Mesendoderm (in vitro differentiated cells): ENCODE results near the gene ZNF157. TPM values are rescaled to one million over a fixed set of nuclear protein-coding genes. Genes with fewer than 3 reads are reported as not detected.
A peak's percentile ranks its signal among the peaks of the same experiment; 100 is the strongest.
"Not testable (repeated sequence)": the region's sequence is repeated elsewhere in the genome, so short reads cannot be mapped to it uniquely, and the experiment has no call there.

Source experiments
- DNase-seq: peaks from one replicate; pipeline ENCODE4 v3.0.0; 2013
- H2AK5ac ChIP-seq: 2 replicates; pipeline ENCODE4 v1.6.1; 2013; ENCODE audit warnings: low read length, inconsistent platforms
- H2BK120ac ChIP-seq: 2 replicates; pipeline ENCODE4 v1.6.1; 2013; ENCODE audit warnings: low read depth, mild to moderate bottlenecking, low read length, moderate library complexity, mixed read lengths
- H2BK15ac ChIP-seq: replicated peaks from 2 replicates; pipeline ENCODE4 v1.6.1; 2013; ENCODE audit warnings: low read depth, mild to moderate bottlenecking, moderate library complexity
- H2BK5ac ChIP-seq: 2 replicates; pipeline ENCODE4 v1.6.1; 2013; ENCODE audit warnings: low read length, inconsistent platforms
- H3K18ac ChIP-seq: 2 replicates; pipeline ENCODE4 v1.6.1; 2013; ENCODE audit warnings: mild to moderate bottlenecking, low read length, mixed read lengths
- H3K23ac ChIP-seq: one replicate; pipeline ENCODE4 v1.6.1; 2013; ENCODE audit warnings: low read length
- H3K27ac ChIP-seq: 2 replicates; pipeline ENCODE4 v1.5.1; 2013; ENCODE audit warnings: low read depth, mild to moderate bottlenecking, inconsistent platforms, low read length, moderate library complexity
- H3K27me3 ChIP-seq: 2 replicates; pipeline ENCODE4 v1.6.1; 2013; ENCODE audit warnings: low read length, control low read depth, mild to moderate bottlenecking, inconsistent platforms; ENCODE audit not compliant: insufficient read depth, poor library complexity
- H3K36me3 ChIP-seq: 2 replicates; pipeline ENCODE4 v1.6.1; 2013; ENCODE audit warnings: low read length, inconsistent platforms; ENCODE audit not compliant: control insufficient read depth, insufficient read depth
- H3K4ac ChIP-seq: one replicate; pipeline ENCODE4 v1.6.1; 2013; ENCODE audit warnings: low read depth, mild to moderate bottlenecking, low read length, moderate library complexity
- H3K4me1 ChIP-seq: 2 replicates; pipeline ENCODE4 v1.6.1; 2013; ENCODE audit warnings: low read depth, low read length, inconsistent platforms; ENCODE audit not compliant: control insufficient read depth
- H3K4me2 ChIP-seq: 2 replicates; pipeline ENCODE4 v1.6.1; 2013; ENCODE audit warnings: low read length
- H3K4me3 ChIP-seq: 2 replicates; pipeline ENCODE4 v1.5.1; 2013; ENCODE audit warnings: mild to moderate bottlenecking, low read length
- H3K56ac ChIP-seq: one replicate; pipeline ENCODE4 v1.6.1; 2013; ENCODE audit warnings: low read length
- H3K79me1 ChIP-seq: 2 replicates; pipeline ENCODE4 v1.6.1; 2013; ENCODE audit warnings: low read length, inconsistent platforms
- H3K79me2 ChIP-seq: 2 replicates; pipeline ENCODE4 v1.6.1; 2013; ENCODE audit warnings: mild to moderate bottlenecking, low read length; ENCODE audit not compliant: control insufficient read depth, insufficient read depth
- H3K9ac ChIP-seq: 2 replicates; pipeline ENCODE4 v1.6.1; 2013; ENCODE audit warnings: low read length, inconsistent platforms
- H4K5ac ChIP-seq: one replicate; pipeline ENCODE4 v1.6.1; 2013; ENCODE audit warnings: low read length
- H4K8ac ChIP-seq: one replicate; pipeline ENCODE4 v1.6.1; 2013; ENCODE audit warnings: low read depth, mild to moderate bottlenecking, control low read depth, low read length, moderate library complexity
- WGBS: extraction: QIAGEN DNeasy Blood & Tissue Kit; methylation state at CpG from one replicate; pipeline ENCODE4 v1.1.7; 2013; ENCODE audit warnings: low lambda C conversion rate, missing lambda C conversion rate; ENCODE audit not compliant: insufficient coverage; ENCODE audit errors: extremely low coverage; 5-methylcytosine and 5-hydroxymethylcytosine counted together
- polyA plus RNA-seq, 2 experiments: library from polyadenylated mRNA; stranded (reverse); fragments of 200-250 nt; gene quantifications; one replicate each; pipeline ENCODE4 v1.2.3, GENCODE V29; 2013

ZNF157 gene
- polyA plus RNA-seq (2013, experiment 1 of 2) = 0.25 TPM
- 0.24 TPM for polyA plus RNA-seq (2013, experiment 2 of 2)

GRCh38 chrX:47370278-47370677 lies at the start of gene ZNF157:
ZNF157 (plus strand) TSS chrX:47370578; CDS start chrX:47370669, 91 bp downstream.
- no peak within 1 kb of the TSS for H3K4me3 ChIP-seq
- H3K27ac ChIP-seq = no peak within 1 kb of the TSS
- no peaks in the 10 kb centered on the region for H3K79me1 ChIP-seq
- no peak within 1 kb of the TSS for H3K23ac ChIP-seq
- H3K18ac ChIP-seq = no peak within 1 kb of the TSS
- no peak within 1 kb of the TSS for H2BK15ac ChIP-seq
- no peak within 1 kb of the TSS for H4K5ac ChIP-seq
- no peak within 1 kb of the TSS for H2BK120ac ChIP-seq
- H3K9ac ChIP-seq = no peak within 1 kb of the TSS
- no peak within 1 kb of the TSS for H2BK5ac ChIP-seq
- H3K27me3 ChIP-seq = no peaks in the 10 kb centered on the region
- no peak within 1 kb of the TSS for H4K8ac ChIP-seq
- H2AK5ac ChIP-seq = no peak within 1 kb of the TSS
- DNase-seq = no peak
- no peaks in the 10 kb centered on the region for H3K79me2 ChIP-seq
- no peak within 1 kb of the TSS for H3K4me2 ChIP-seq
- no peak within 1 kb of the TSS for H3K4ac ChIP-seq
- no peaks in the 10 kb centered on the region for H3K36me3 ChIP-seq
- no CpG with 5 or more reads among the region's 3 CpGs for WGBS
- no peak within 1 kb of the TSS for H3K56ac ChIP-seq
- no peaks in the 10 kb centered on the region for H3K4me1 ChIP-seq

DNA sequence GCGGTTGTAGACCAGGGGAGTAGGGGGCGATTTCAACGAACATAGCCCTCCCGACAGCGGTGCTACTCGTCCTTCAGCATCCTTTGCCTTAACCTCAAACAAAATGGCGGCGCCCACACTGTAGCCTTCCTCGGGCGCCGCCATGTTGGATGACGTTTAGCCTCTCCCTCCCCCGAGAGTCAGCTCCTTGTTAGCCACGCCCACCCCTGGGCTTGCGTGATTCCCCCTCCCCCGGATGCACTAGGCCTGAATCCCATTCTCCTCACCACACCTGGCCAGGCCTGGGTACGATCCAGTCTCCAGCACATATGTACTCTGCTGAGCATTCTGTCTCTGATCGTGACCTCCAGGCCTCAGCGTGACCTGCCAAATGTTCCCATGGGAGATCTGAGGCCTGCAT lies 49.0 kb upstream of the ZNF157 start:
- Histone ChIP-seq H3K4me1 (no peaks in the 10 kb centered on the region), H3K36me3 (no peaks in the 10 kb centered on the region), H3K18ac (no peak overlapping the region), H3K4me3 (no peak overlapping the region), H3K27me3 (no peaks in the 10 kb centered on the region), H3K9ac (peak overlapping the region; percentile 13), H2AK5ac (no peak overlapping the region), H3K4ac (no peak overlapping the region), H2BK15ac (no peak overlapping the region), H4K5ac (no peak overlapping the region), H3K23ac (no peak overlapping the region), H4K8ac (no peak overlapping the region), H3K56ac (no peak overlapping the region), H3K4me2 (peak overlapping the region; percentile 36), H2BK5ac (no peak overlapping the region), H3K27ac (peak overlapping the region; percentile 53), H3K79me1 (no peaks in the 10 kb centered on the region), H3K79me2 (no peaks in the 10 kb centered on the region), H2BK120ac (no peak overlapping the region)
- DNase-seq = peak; percentile 96
- WGBS = no CpG with 5 or more reads among the region's 19 CpGs

GRCh38 chrX:47321823-47322371 lies 48.5 kb upstream of the ZNF157 start:
- H3K4me2 ChIP-seq = no peak overlapping the region
- WGBS = no CpG with 5 or more reads among the region's 20 CpGs
- H4K8ac ChIP-seq = no peak overlapping the region
- H3K27ac ChIP-seq = peak overlapping the region; percentile 53
- no peaks in the 10 kb centered on the region for H3K36me3 ChIP-seq
- no peak overlapping the region for H2BK15ac ChIP-seq
- H3K9ac ChIP-seq = peak overlapping the region; percentile 13
- no peak overlapping the region for H3K18ac ChIP-seq
- no peaks in the 10 kb centered on the region for H3K79me2 ChIP-seq
- no peak overlapping the region for H2AK5ac ChIP-seq
- H2BK5ac ChIP-seq = peak overlapping the region; percentile 28
- no peak overlapping the region for H2BK120ac ChIP-seq
- no peak overlapping the region for H3K4ac ChIP-seq
- peak; percentile 58 for DNase-seq
- no peaks in the 10 kb centered on the region for H3K27me3 ChIP-seq
- peak overlapping the region; percentile 75 for H3K56ac ChIP-seq
- no peak overlapping the region for H3K4me3 ChIP-seq
- H3K4me1 ChIP-seq = no peaks in the 10 kb centered on the region
- H3K79me1 ChIP-seq = no peaks in the 10 kb centered on the region
- H3K23ac ChIP-seq = no peak overlapping the region
- H4K5ac ChIP-seq = no peak overlapping the region

GRCh38 chrX:47327902-47328301 lies 42.5 kb upstream of the ZNF157 start:
- no peaks in the 10 kb centered on the region for H3K27me3 ChIP-seq
- no peak overlapping the region for H3K9ac ChIP-seq
- H3K4me2 ChIP-seq = no peak overlapping the region
- no CpG with 5 or more reads among the region's 6 CpGs for WGBS
- no peak overlapping the region for H2BK15ac ChIP-seq
- H2AK5ac ChIP-seq = no peak overlapping the region
- H3K23ac ChIP-seq = no peak overlapping the region
- no peak overlapping the region for H3K18ac ChIP-seq
- no peak overlapping the region for H4K8ac ChIP-seq
- DNase-seq = no peak
- H3K56ac ChIP-seq = no peak overlapping the region
- no peak overlapping the region for H3K4ac ChIP-seq
- no peak overlapping the region for H4K5ac ChIP-seq
- no peaks in the 10 kb centered on the region for H3K79me2 ChIP-seq
- no peak overlapping the region for H3K4me3 ChIP-seq
- no peak overlapping the region for H2BK5ac ChIP-seq
- no peak overlapping the region for H3K27ac ChIP-seq
- H3K4me1 ChIP-seq = no peaks in the 10 kb centered on the region
- H3K79me1 ChIP-seq = no peaks in the 10 kb centered on the region
- H2BK120ac ChIP-seq = no peak overlapping the region
- H3K36me3 ChIP-seq = no peaks in the 10 kb centered on the region

- not testable (repeated sequence) for H3K4me3 ChIP-seq, H2AK5ac ChIP-seq, H3K27ac ChIP-seq, DNase-seq, H4K5ac ChIP-seq, H3K9ac ChIP-seq, H2BK15ac ChIP-seq, H3K18ac ChIP-seq, H4K8ac ChIP-seq, H3K36me3 ChIP-seq, H3K4me2 ChIP-seq, H3K4ac ChIP-seq, H2BK5ac ChIP-seq, H3K27me3 ChIP-seq, H3K79me2 ChIP-seq, H3K23ac ChIP-seq, H3K56ac ChIP-seq, H3K4me1 ChIP-seq, H3K79me1 ChIP-seq, H2BK120ac ChIP-seq
- WGBS = no CpG with 5 or more reads among the region's 5 CpGs
Observed at GRCh38 chrX:47332729-47333128, 37.6 kb upstream of the ZNF157 start.

DNA sequence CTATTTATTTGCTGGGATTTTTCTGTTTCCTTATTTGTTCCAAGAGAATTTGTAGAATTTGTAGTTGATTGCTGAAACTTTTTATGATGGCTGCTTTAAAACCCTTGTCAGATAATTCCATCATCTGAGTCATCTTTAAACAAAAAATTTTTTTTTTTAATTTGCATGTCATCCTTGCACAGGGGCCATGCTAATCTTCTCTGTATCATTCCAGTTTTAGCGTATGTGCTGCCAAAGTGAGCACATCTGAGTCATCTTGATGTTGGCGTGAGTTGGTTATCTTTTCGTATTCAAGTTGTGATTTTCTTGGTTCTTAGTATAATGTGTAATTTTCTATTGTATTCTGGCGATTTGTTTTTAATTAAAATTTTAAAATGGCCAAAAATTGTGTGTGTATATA lies 18.7 kb upstream of the ZNF157 start:
- Histone ChIP-seq H3K9ac (no peak overlapping the region), H3K79me1 (no peaks in the 10 kb centered on the region), H2BK15ac (no peak overlapping the region), H3K79me2 (no peaks in the 10 kb centered on the region), H4K5ac (no peak overlapping the region), H2BK120ac (no peak overlapping the region), H3K4me2 (no peak overlapping the region), H2BK5ac (no peak overlapping the region), H3K56ac (no peak overlapping the region), H4K8ac (no peak overlapping the region), H3K4me3 (no peak overlapping the region), H3K18ac (no peak overlapping the region), H3K36me3 (no peaks in the 10 kb centered on the region), H3K23ac (no peak overlapping the region), H3K4me1 (no peaks in the 10 kb centered on the region), H3K27ac (no peak overlapping the region), H3K27me3 (no peaks in the 10 kb centered on the region), H3K4ac (no peak overlapping the region), H2AK5ac (no peak overlapping the region)
- WGBS = no CpG with 5 or more reads among the region's 4 CpGs
- DNase-seq = no peak
